Measurements from ENCODE around the gene MRPS18B. TPM values are rescaled to one million over a fixed set of nuclear protein-coding genes. Genes with fewer than 3 reads are reported as not detected.

The MRPS18B gene
- total RNA-seq, 1 experiment from 2014 or later: 72.6 TPM

- DNase-seq (ENCODE audit: low spot score): no peak
Observed at GRCh38 chr6:30603961-30604360, 13.7 kb upstream of the MRPS18B start.

GRCh38 chr6:30610065-30610464 lies 7.6 kb upstream of the MRPS18B start:
- DNase-seq (ENCODE audit: low spot score): no peak

GRCh38 chr6:30611150-30611855 lies 6.3 kb upstream of the MRPS18B start:
- DNase-seq (ENCODE audit: low spot score): no peak

GRCh38 chr6:30611856-30612194 lies 5.8 kb upstream of the MRPS18B start:
- DNase-seq (ENCODE audit: low spot score): no peak

GRCh38 chr6:30612213-30612612 lies 5.4 kb upstream of the MRPS18B start:
- no peak for DNase-seq (ENCODE audit: low spot score)

- no peak for DNase-seq (ENCODE audit: low spot score)
Observed at GRCh38 chr6:30612687-30613248, 4.9 kb upstream of the MRPS18B start.

- no peak for DNase-seq (ENCODE audit: low spot score)
Observed at GRCh38 chr6:30613251-30614043, 4.2 kb upstream of the MRPS18B start.

- no peak for DNase-seq (ENCODE audit: low spot score)
Observed at GRCh38 chr6:30614044-30614842, 3.4 kb upstream of the MRPS18B start.

GRCh38 chr6:30614843-30615218 lies 2.8 kb upstream of the MRPS18B start:
- peak; percentile 98 for DNase-seq (ENCODE audit: low spot score)

- DNase-seq (ENCODE audit: low spot score): peak; percentile 85
Observed at GRCh38 chr6:30615219-30615957, 2.3 kb upstream of the MRPS18B start.

- DNase-seq (ENCODE audit: low spot score): peak; percentile 54
Observed at GRCh38 chr6:30615958-30616810, 1.5 kb upstream of the MRPS18B start.

GRCh38 chr6:30616811-30617564 lies 652 bp upstream of the MRPS18B start, which contains the start of gene PPP1R10:
Gene PPP1R10 (minus strand): TSS chr6:30617243. CDS start chr6:30609944, 7,299 bp downstream.
- peak; percentile 100 for DNase-seq (ENCODE audit: low spot score)

- no peak for DNase-seq (ENCODE audit: low spot score)
Observed at GRCh38 chr6:30618270-30618797, 694 bp downstream of the MRPS18B start.

GRCh38 chr6:30619561-30619960 lies 1.9 kb downstream of the MRPS18B start:
- DNase-seq (ENCODE audit: low spot score): no peak

GRCh38 chr6:30625511-30625910 lies 7.9 kb downstream of the MRPS18B start:
- no peak for DNase-seq (ENCODE audit: low spot score)

- peak; percentile 76 for DNase-seq (ENCODE audit: low spot score)
Observed at GRCh38 chr6:30626484-30627366, 9.1 kb downstream of the MRPS18B start, which contains the start of gene ATAT1. Gene ATAT1 (plus strand): TSS chr6:30626874.

GRCh38 chr6:30635834-30636233 lies 18.2 kb downstream of the MRPS18B start:
- no peak for DNase-seq (ENCODE audit: low spot score)

- DNase-seq (ENCODE audit: low spot score): no peak
Observed at GRCh38 chr6:30640481-30640880, 22.8 kb downstream of the MRPS18B start.

Measured in H4 (cell line).